ENCODE measurements around the gene SARS2.
"Not testable (repeated sequence)": the region's sequence is repeated elsewhere in the genome, so short reads cannot be mapped to it uniquely, and the experiment has no call there.

Gene SARS2

GRCh38 chr19:38929929-38930775, at the start of gene SARS2:
Gene SARS2 (minus strand): TSS chr19:38930763. CDS start chr19:38930736, 27 bp downstream.
- peak; percentile 96 for DNase-seq

- DNase-seq, result no peak
These were observed 49.2 kb upstream of the SARS2 start for GRCh38 chr19:38979812-38980211.

GRCh38 chr19:38978326-38978689, 47.7 kb upstream of the SARS2 start:
- DNase-seq, result no peak

GRCh38 chr19:38977445-38978325, 47.1 kb upstream of the SARS2 start:
- no peak for DNase-seq

GRCh38 chr19:38975861-38976271, 45.3 kb upstream of the SARS2 start:
- no peak for DNase-seq

- no peak for DNase-seq
These were observed 44.8 kb upstream of the SARS2 start, which contains the start of gene FBXO17 for GRCh38 chr19:38975214-38975860. Gene FBXO17 (minus strand): TSS chr19:38975742. CDS start chr19:38950319, 25,423 bp downstream.

- no peak for DNase-seq
These were observed 44.2 kb upstream of the SARS2 start for GRCh38 chr19:38974624-38975213.

GRCh38 chr19:38971672-38972071, 41.1 kb upstream of the SARS2 start:
- DNase-seq, result no peak

- no peak for DNase-seq
These were observed 40.3 kb upstream of the SARS2 start for GRCh38 chr19:38970664-38971532.

- not testable (repeated sequence) for DNase-seq
These were observed 35.6 kb upstream of the SARS2 start for GRCh38 chr19:38966149-38966548.

- DNase-seq, result no peak
These were observed 34.2 kb upstream of the SARS2 start for GRCh38 chr19:38964738-38965137.

GRCh38 chr19:38959618-38960017, 29.1 kb upstream of the SARS2 start:
- DNase-seq, result no peak

- DNase-seq, result no peak
These were observed 27.7 kb upstream of the SARS2 start for GRCh38 chr19:38958301-38958700.

- DNase-seq, result no peak
These were observed 25.7 kb upstream of the SARS2 start for GRCh38 chr19:38956264-38956663.

- DNase-seq, result no peak
These were observed 23.1 kb upstream of the SARS2 start for GRCh38 chr19:38953677-38954076.

GRCh38 chr19:38952395-38953165, 22.0 kb upstream of the SARS2 start:
- DNase-seq, result no peak

GRCh38 chr19:38951187-38951586, 20.6 kb upstream of the SARS2 start:
- no peak for DNase-seq

GRCh38 chr19:38949580-38950367, 19.2 kb upstream of the SARS2 start:
- peak; percentile 44 for DNase-seq

- DNase-seq, result no peak
These were observed 15.9 kb upstream of the SARS2 start for GRCh38 chr19:38946229-38947010.

All from GOT3 (cell line).